Hepatocyte (in vitro differentiated cells): ENCODE results near the gene PLXNA2. TPM values are rescaled to one million over a fixed set of nuclear protein-coding genes. Genes with fewer than 3 reads are reported as not detected.

Source experiments
- DNase-seq: peaks from one replicate; pipeline ENCODE4 v3.0.0-alpha.2; 2016; ENCODE audit warnings: low spot score
- H2AFZ ChIP-seq: fragments of 200-600 bp; sonication (generic); 2 replicates; pipeline ENCODE4 v1.6.0; 2016; ENCODE audit warnings: antibody characterized with exemption, mild to moderate bottlenecking
- H3K27ac ChIP-seq: fragments of 200-600 bp; sonication (generic); 2 replicates; pipeline ENCODE4 v1.5.1; 2016; ENCODE audit warnings: mild to moderate bottlenecking
- H3K27me3 ChIP-seq: fragments of 200-600 bp; sonication (generic); 2 replicates; pipeline ENCODE4 v1.6.1; 2016
- H3K36me3 ChIP-seq: fragments of 200-600 bp; sonication (generic); replicated peaks from 2 replicates; pipeline ENCODE4 v1.5.1; 2016; ENCODE audit warnings: low read depth; ENCODE audit not compliant: insufficient read depth
- H3K4me1 ChIP-seq: fragments of 200-600 bp; sonication (generic); 2 replicates; pipeline ENCODE4 v1.5.1; 2016; ENCODE audit warnings: mild to moderate bottlenecking, moderate library complexity; ENCODE audit not compliant: insufficient read depth
- H3K4me2 ChIP-seq: fragments of 200-600 bp; sonication (generic); 2 replicates; pipeline ENCODE4 v1.6.0; 2016
- H3K4me3 ChIP-seq: fragments of 200-600 bp; sonication (generic); 2 replicates; pipeline ENCODE4 v1.5.1; 2016; ENCODE audit warnings: mild to moderate bottlenecking
- H3K79me2 ChIP-seq: fragments of 200-600 bp; sonication (generic); 2 replicates; pipeline ENCODE4 v1.6.0; 2017; ENCODE audit warnings: mild to moderate bottlenecking
- H3K9me2 ChIP-seq: fragments of 200-600 bp; sonication (generic); replicated peaks from 2 replicates; pipeline ENCODE4 v1.6.0; 2017; ENCODE audit warnings: mild to moderate bottlenecking; ENCODE audit not compliant: insufficient read depth
- H3K9me3 ChIP-seq: fragments of 200-600 bp; sonication (generic); 2 replicates; pipeline ENCODE4 v1.5.1; 2016; ENCODE audit warnings: low read depth, mild to moderate bottlenecking
- H4K20me1 ChIP-seq: fragments of 200-600 bp; sonication (generic); 2 replicates; pipeline ENCODE4 v1.6.0; 2016; ENCODE audit warnings: mild to moderate bottlenecking; ENCODE audit not compliant: insufficient read depth, poor library complexity, severe bottlenecking
- EZH2 ChIP-seq: fragments of 200-600 bp; sonication (generic); IDR thresholded peaks from 2 replicates; pipeline ENCODE4 v1.6.1; 2016; ENCODE audit warnings: antibody characterized with exemption, mild to moderate bottlenecking, borderline replicate concordance
- EZH2phosphoT487 ChIP-seq: fragments of 200-600 bp; sonication (generic); IDR thresholded peaks from one replicate; pipeline ENCODE4 v1.6.1; 2018; ENCODE audit warnings: antibody characterized with exemption, mild to moderate bottlenecking, low read depth, moderate library complexity; ENCODE audit not compliant: unreplicated experiment, severe bottlenecking
- WGBS: methylation state at CpG from one replicate; pipeline ENCODE4 v1.1.6; 2016; ENCODE audit warnings: low lambda C conversion rate; ENCODE audit errors: missing lambda C conversion rate; 5-methylcytosine and 5-hydroxymethylcytosine counted together
- polyA plus RNA-seq: library from polyadenylated mRNA; unstranded; fragments of >200 nt; fragmentation: Nextera tagmentation; extraction: Ambion mirVana; gene quantifications from 2 replicates; pipeline ENCODE4 v1.2.1, GENCODE V29; 2016
- total RNA-seq: library from RNA; depleted of rRNA; stranded (reverse); fragments of >200 nt; gene quantifications from 2 replicates; pipeline ENCODE4 v1.2.3, GENCODE V29; 2014
- TF ChIP-seq, protein P1 (sequence below): fragments of 200-600 bp; sonication (generic); IDR thresholded peaks from 2 replicates; pipeline ENCODE4 v1.5.1; 2016; ENCODE audit warnings: antibody characterized with exemption, mild to moderate bottlenecking; ENCODE audit not compliant: poor library complexity

PLXNA2 gene
- total and polyA plus RNA-seq, 2 experiments from 2014 or later, result 9.8 to 13.1 TPM

DNA sequence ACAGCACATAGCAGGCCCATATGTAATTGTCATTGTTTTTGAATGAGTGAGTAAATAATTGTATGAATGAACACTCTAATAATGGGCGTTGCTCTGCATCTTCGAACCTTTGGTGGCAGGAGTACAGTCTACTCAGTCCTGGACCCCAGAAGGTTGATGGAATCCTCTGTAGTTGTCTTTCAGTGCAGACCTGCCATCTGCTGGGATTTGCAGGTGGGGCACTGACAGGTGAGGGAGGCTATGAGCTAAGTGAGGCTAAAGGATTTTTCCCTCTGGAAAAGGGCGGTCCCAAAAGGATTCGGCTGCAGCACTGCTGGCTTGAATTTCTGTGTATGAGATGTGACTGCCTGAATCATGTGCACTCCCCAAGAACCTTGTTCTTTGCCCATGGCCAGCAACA lies 53.4 kb downstream of the PLXNA2 start:
- Histone ChIP-seq H3K27me3 (no peaks in the 10 kb centered on the region), H3K79me2 (no peaks in the 10 kb centered on the region), H3K4me1 (peaks cover 27% of the 10 kb centered on the region), H3K9me3 (no peaks in the 10 kb centered on the region), H2AFZ (no peak overlapping the region), H4K20me1 (no peaks in the 10 kb centered on the region), H3K27ac (no peak overlapping the region), H3K4me2 (no peak overlapping the region), H3K36me3 (no peaks in the 10 kb centered on the region), H3K4me3 (no peak overlapping the region), H3K9me2 (no peaks in the 10 kb centered on the region)
- DNase-seq, result no peak
- no peak for TF ChIP-seq EZH2
- TF ChIP-seq, protein P1, sequence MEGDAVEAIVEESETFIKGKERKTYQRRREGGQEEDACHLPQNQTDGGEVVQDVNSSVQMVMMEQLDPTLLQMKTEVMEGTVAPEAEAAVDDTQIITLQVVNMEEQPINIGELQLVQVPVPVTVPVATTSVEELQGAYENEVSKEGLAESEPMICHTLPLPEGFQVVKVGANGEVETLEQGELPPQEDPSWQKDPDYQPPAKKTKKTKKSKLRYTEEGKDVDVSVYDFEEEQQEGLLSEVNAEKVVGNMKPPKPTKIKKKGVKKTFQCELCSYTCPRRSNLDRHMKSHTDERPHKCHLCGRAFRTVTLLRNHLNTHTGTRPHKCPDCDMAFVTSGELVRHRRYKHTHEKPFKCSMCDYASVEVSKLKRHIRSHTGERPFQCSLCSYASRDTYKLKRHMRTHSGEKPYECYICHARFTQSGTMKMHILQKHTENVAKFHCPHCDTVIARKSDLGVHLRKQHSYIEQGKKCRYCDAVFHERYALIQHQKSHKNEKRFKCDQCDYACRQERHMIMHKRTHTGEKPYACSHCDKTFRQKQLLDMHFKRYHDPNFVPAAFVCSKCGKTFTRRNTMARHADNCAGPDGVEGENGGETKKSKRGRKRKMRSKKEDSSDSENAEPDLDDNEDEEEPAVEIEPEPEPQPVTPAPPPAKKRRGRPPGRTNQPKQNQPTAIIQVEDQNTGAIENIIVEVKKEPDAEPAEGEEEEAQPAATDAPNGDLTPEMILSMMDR, result peak; percentile 15
- 81% methylated on average over 4 of the region's 4 CpGs for WGBS

DNA sequence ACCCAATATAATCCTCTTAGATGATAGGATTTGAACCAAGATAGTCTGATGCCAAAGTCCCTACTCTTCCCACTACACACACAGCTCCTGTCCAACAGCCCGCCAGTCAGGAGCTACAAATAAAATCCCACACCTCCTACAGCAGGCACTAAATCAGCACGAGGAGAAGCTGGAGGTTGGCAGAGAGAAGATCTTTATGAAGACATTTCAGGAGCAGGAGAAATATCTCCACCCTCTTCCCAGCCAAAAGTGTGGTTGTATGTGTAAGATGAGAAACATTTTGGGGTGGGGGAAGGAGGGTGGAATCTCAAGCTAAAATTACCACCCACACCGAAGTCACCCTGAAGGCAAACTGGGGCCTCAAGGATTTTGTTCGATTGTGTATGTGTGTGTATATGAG lies 54.5 kb downstream of the PLXNA2 start:
- no peaks in the 10 kb centered on the region for H4K20me1 ChIP-seq
- H3K9me2 ChIP-seq, result no peaks in the 10 kb centered on the region
- H3K4me3 ChIP-seq, result no peak overlapping the region
- no peaks in the 10 kb centered on the region for H3K36me3 ChIP-seq
- H3K4me2 ChIP-seq, result no peak overlapping the region
- DNase-seq, result no peak
- WGBS, result 78% methylated on average over 4 of the region's 4 CpGs
- no peaks in the 10 kb centered on the region for H3K79me2 ChIP-seq
- H2AFZ ChIP-seq, result no peak overlapping the region
- no peak for TF ChIP-seq EZH2
- no peak for TF ChIP-seq EZH2phosphoT487
- TF ChIP-seq, protein P1, result no peak
- H3K27ac ChIP-seq, result peak overlapping the region; percentile 11
- no peaks in the 10 kb centered on the region for H3K9me3 ChIP-seq
- peaks cover 38% of the 10 kb centered on the region for H3K4me1 ChIP-seq
- no peaks in the 10 kb centered on the region for H3K27me3 ChIP-seq

DNA sequence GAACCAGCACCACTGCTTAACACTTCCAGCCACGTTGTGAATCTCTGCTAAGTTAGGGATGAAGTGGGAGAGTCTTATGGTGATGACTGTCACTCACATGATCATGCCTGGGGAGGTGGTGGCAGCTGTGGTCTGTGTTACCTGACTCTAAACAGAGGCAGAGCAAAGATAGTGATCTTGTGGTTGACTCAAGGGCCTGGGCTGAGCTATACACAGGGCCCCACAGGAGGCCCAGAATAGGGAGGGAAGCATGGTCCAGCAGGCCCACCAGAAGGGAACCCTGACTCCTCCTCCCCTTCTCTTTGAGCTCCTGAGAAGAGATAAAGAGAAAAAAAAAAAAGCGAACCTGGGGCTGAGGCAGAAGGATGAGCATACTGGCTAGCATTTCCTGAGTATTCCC lies 55.0 kb downstream of the PLXNA2 start:
- TF ChIP-seq EZH2phosphoT487, result no peak
- TF ChIP-seq, protein P1, result no peak
- no peak for TF ChIP-seq EZH2
- Histone ChIP-seq H4K20me1 (no peaks in the 10 kb centered on the region), H3K4me3 (no peak overlapping the region), H3K9me2 (no peaks in the 10 kb centered on the region), H2AFZ (no peak overlapping the region), H3K79me2 (no peaks in the 10 kb centered on the region), H3K27ac (peak overlapping the region; percentile 29), H3K36me3 (no peaks in the 10 kb centered on the region), H3K27me3 (no peaks in the 10 kb centered on the region), H3K4me2 (no peak overlapping the region), H3K4me1 (peaks cover 41% of the 10 kb centered on the region), H3K9me3 (no peaks in the 10 kb centered on the region)
- WGBS, result 41% methylated on average over 2 of the region's 2 CpGs
- no peak for DNase-seq

DNA sequence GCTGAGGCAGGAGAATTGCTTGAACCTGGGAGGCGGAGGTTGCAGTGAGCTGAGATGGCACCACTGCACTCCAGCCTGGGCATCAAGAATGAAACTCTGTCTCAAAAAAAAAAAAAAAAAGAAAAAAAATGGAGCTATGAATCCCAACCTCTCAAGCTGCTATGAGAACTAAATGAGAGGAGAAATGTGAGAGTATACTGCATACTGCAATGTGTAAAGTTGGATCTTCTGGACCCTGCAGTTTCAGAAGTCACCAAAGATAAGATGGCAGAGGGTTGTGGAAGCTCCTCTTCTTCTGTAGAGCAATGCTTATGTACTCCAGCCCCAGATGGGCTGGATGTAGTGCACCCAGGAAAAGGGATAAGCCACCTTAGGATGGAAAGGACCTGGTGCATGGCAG lies 55.6 kb downstream of the PLXNA2 start:
- Histone ChIP-seq H3K9me2 (no peaks in the 10 kb centered on the region), H3K9me3 (no peaks in the 10 kb centered on the region), H3K36me3 (no peaks in the 10 kb centered on the region), H3K79me2 (no peaks in the 10 kb centered on the region), H3K27ac (peak overlapping the region; percentile 29), H3K4me1 (peaks cover 47% of the 10 kb centered on the region), H2AFZ (no peak overlapping the region), H3K4me2 (no peak overlapping the region), H4K20me1 (no peaks in the 10 kb centered on the region), H3K4me3 (no peak overlapping the region), H3K27me3 (no peaks in the 10 kb centered on the region)
- WGBS, result 91% methylated on average over 1 of the region's 1 CpG
- DNase-seq, result no peak
- TF ChIP-seq, protein P1, result no peak
- TF ChIP-seq EZH2, result no peak
- TF ChIP-seq EZH2phosphoT487, result no peak
